GM21367 (cell line): Measurements from ENCODE around the gene TLE6.
"Not testable (repeated sequence)": the region's sequence is repeated elsewhere in the genome, so short reads cannot be mapped to it uniquely, and the experiment has no call there.

Experiments used
- ATAC-seq: cut with Tn5 transposase; IDR thresholded peaks from one replicate; pipeline ENCODE4 v1.9.1; 2021; ENCODE audit not compliant: unreplicated experiment

The TLE6 gene

DNA sequence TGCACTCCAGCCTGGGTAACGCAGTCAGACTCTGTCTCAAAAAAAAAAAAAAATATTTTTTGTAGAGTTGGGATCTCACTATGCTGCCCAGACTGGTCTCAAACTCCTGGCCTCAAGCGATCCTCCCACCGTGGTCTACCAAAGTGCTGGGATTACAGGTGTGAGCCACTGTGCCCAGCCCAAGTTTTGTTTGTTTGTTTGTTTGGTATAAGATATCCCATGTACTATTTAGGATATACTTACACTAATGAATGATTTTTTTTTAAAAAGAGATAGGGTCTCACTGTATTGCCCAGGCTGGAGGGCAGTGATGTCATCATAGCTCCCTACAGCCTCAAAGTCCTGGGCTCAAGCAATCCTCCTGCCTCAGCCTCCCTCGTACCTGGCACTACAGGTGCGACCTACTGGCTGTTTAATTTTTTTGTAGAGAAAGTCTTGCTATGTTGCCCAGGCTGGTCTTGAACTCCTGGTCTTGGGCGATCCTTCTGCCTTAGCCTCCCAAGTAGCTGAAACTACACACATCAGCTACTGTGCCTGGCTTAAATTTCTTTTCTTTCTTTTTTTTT is 24.0 kb downstream of the TLE6 start:
- ATAC-seq: no peak

DNA sequence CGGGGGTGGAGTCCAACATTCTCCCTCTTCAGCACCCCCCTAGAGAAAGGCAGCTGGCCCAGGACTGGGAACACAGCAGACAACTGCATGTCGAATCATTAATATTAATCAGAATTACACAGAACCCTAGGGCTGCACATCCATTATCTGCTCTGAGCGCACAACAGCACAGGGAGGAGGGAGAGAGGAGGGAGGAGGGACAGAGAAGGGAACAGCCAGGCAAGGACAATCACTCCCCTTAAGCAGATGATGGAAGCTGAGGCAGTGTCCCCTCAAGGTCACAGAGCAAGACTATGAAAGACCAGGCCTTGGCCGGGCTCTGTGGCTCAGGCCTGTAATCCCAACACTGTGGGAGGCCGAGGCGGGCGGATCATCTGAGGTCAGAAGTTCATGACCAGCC is 25.7 kb downstream of the TLE6 start:
- no peak for ATAC-seq

DNA sequence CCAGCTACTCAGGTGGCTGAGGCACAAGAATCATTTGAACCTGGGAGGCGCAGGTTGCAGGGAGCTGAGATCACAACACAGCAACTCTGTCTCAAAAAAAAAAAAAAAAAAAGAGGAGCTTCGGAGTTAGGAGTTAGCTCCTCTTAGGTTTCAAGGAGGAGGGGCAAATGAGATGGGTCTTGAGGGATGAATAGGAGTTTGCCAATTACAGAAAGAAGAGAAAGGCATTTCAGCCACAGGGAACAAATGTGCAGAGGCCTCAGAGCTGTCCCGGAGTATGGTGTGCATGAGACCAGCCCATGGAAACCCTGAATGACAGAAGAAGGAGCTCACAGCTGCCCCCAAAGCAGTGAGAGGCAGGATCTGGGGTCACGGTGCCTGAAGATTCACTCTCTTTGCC is 27.2 kb downstream of the TLE6 start:
- ATAC-seq: no peak

DNA sequence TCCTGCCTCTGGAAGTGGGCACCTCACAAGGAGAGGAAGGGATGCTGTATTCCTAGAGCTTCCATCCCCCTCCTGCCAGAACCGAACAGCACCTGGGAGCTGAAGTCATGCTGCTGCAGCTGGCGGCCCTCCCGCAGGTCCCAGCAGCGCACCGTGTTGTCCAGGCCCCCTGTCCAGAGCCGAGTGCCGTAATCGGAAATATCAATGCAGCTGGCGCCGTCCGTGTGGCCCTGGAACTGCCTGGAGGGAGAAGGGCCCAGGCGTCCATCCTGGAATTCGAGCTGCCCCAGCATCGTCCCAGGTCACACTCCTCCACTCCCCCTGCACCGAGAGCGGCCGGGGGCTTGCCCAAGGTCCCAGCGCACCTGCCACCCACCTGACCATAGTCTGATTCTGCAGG is 28.0 kb downstream of the TLE6 start:
- no peak for ATAC-seq

DNA sequence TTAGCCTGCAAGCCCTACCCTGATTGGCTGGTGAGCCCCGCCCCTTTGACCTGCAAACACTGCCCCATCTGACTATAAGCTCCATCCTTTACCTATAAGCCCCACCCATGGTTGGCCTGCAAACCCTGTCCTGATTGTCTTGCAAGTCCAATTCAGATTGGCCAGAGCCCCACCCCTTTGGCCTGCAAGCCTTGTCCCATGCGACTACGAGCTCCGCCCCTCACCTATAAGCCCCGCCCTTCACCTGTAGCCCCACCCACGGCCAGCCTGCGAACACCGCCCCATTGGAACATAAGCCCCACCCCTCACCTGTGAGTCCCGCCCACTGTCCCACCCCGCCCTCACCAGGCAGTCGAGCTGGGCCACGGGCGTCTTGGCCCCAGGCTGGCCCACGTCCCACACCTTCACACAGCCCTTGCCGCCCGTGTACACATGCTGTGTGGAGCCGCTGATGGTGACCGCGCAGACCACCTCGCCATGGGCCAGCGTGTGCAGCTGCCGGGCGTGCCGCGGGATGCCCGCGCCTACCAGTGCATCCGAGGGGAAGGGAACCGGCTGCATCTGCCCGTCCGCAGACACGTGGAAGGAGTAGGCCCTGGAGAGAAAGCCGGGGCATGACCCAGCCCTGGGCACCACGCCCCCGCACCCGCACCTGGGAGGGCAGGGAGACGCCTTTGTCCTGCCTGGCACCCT is 28.9 kb downstream of the TLE6 start:
- ATAC-seq: no peak

DNA sequence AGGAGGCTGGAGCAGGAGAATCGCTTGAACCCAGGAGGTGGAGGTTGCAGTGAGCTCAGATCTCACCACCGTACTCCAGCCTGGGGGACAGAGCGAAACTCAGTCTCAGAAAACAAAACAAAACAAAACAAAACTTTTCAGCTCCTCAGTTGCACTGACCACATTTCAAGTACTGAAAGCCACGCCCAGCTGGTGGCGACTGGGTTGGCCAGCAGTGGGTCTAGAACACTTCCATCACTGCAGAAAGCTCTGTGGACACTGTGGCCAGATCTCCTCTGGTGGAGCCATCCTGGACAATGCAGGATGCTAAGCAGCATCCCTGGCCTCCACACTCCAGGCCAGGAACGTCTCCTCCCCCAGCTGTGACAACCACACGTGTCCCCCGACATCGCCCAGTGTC is 30.6 kb downstream of the TLE6 start:
- no peak for ATAC-seq

DNA sequence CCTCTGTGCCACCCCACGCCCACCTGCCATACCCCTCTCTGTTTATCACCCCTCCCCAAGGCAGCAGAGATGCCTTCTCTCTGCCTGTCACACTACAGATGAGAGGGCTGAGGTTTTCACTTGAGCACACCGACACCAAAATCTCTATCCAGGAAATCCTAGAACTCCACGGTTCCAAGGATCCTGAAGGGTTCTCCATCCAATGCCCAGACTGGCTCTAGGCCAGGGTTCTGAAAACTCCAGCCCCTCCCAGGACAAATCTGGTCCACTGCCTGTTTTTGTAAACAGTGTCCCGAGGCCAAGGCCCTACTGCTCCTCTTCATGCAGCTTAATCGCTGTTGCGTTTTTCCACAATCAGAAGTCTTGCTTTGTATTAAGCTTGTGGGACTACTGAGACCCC is 31.6 kb downstream of the TLE6 start:
- no peak for ATAC-seq

DNA sequence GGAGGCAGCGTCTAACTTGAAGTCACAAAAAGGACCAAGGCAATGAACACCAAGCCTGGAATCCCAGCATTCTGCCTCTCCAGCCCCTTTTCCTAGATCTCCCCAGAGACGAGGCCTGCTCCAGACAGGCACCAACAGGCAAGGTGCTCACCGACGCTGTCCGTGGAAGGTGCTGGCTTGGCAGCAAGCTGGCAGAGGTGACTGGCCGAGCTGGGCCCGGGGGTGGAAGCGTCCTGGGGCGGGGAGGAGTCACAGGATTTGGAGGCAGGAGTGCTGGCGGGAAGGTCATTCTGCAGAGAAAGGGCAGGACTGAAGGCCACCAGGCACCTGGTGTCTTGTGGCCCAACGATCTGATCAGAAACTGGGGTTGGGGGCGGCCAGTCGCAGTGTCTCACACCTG is 33.5 kb downstream of the TLE6 start:
- no peak for ATAC-seq

DNA sequence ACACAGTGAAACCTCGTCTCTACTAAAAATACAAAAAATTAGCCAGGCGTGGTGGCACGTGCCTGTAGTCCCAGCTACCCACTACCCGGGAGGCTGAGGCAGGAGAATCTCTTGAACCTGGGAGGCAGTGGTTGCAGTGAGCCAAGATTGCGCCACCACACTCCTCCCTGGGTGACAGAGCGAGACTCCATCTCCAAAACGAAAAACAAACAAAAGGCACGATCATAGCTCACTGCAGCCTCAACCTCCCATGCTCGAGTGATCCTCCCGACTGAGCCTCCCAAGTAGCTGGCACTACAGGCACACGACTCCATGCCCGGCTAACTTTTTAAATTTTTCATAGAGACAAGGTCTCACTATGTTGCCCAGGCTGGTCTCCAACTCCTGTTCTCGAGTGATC is 34.7 kb downstream of the TLE6 start:
- ATAC-seq: not testable (repeated sequence)

DNA sequence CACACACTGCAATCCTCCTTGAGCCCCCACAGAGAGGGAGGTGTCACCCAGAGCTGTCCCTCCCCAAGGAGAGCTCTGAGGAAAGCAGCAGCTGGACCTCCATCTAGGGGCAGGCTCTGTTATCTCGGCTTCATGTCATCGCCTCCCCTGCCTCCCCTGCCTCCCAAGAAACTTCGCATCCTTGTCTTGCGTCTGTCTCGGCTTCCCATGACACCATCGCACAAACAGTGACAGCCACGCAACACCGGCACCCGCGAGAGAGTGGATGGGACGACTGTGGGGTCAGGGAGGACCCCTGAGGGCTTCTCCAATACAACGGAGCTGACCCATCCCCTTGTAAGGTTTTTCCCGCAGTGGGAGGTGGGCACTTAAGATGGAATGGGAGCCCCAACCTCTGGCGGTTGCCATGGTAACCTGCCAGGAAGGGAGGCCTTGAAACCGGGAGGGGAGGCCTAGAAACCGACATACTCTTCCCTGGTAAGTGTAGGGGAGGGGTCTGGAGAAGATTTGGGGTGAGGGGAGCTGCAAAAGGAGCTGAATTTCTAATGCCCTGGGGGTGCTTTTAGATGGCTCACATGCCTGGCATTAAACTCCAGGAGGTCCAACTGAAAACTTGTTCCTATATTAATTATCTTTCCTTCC is 35.4 kb downstream of the TLE6 start:
- ATAC-seq: no peak

DNA sequence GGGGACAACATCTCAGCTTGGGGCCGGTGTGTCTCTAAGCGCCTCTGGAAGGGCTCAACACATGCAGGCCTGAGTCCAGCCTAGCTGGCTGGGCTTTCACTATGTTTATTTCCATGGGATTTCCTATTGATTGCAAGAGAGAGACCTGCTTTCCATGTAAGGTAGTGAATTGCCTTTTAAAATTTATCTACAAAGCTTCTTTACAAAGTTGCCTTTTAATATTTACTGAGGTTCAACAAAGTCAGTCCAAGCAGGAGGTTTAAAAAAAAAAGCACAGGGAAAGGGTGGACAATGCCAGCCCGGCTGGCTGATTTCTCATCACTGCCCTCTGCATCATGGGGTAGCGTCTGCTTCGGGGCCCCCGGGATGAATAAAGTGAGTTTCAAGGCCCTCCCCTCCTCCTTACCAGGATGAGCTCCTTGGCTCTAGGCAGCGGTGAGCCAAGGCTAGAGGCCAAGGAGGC is 35.9 kb downstream of the TLE6 start:
- no peak for ATAC-seq

DNA sequence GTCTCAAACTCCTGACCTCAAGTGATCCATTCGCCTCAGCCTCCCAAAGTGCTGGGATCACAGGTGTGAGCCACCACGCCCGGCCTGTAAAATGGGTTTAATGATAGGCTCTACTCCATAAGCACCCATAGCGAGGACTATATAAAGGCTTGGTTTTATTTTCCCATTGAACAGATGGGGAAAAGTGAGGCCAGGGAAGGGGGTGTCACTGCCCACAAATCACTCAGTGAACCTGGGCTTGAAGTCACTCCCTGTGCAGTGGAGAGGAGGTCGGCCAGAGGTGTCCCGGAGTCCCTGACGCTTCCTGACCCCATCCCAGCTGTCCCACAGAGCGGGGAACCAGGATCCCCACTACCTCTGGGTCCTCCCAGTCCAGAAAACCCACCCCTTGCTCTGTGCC is 36.8 kb downstream of the TLE6 start:
- no peak for ATAC-seq

DNA sequence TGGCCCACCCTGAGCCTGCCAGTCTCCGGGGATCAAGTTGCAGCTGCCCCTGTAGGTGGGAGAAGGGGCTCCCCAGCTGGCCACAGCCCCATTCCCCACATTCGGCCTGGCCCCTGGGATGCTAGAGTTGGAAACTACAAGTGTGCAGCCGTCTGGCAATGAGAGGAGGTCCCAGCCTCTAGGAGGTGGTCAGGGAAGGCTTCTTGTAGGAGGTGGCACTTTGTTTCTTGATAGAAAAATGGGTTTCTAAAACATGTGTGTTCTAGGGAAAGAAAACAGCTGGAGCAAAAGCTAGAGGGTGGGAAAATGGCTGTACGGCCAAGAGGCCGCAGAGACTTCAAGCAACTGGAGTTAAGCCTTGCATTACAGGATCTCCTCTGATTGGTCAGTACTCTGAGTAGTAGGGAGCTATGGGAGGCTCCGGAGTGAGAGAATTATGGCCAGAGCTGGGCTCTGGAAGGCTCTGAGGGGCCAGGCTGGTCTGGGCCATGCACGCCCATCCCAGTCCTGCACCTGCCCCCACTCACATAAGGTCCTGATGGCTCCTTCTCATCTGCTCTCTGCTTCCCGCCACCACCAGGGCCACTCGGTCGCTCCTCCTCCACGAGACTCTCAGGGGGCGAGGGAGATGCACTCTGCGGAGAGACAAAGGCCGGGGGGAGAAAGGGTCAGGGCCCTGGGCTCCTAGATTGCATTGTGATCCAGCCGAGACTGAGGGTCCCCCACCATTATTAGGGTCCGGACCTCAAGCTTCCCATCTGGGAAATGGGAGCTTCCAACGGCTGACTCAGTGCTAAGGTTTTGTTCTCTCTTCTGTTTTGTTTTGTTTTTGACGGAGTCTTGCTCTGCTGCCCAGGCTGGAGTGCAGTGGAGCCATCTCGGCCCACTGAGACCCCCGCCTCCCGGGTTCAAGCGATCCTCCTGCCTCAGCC is 38.0 kb downstream of the TLE6 start:
- no peak for ATAC-seq

DNA sequence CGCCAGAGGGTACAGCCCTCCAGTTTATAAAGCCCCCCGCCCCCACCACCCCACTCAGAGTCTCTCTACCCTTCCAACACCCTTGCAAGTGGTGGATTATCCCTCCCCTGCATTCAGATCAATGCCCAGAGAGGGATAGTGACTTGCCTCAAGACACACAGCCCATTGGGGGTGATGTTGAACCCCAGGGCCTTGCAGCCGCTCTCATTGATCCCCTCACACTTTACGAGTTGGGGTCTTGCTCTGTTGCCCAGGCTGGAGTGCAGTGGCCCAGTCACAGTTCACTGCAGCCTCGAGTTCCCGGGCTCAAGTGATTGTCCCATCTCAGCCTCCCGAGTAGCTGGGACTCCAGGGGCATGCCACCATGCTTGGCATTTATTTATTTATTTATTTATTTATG is 40.6 kb downstream of the TLE6 start:
- ATAC-seq: no peak

DNA sequence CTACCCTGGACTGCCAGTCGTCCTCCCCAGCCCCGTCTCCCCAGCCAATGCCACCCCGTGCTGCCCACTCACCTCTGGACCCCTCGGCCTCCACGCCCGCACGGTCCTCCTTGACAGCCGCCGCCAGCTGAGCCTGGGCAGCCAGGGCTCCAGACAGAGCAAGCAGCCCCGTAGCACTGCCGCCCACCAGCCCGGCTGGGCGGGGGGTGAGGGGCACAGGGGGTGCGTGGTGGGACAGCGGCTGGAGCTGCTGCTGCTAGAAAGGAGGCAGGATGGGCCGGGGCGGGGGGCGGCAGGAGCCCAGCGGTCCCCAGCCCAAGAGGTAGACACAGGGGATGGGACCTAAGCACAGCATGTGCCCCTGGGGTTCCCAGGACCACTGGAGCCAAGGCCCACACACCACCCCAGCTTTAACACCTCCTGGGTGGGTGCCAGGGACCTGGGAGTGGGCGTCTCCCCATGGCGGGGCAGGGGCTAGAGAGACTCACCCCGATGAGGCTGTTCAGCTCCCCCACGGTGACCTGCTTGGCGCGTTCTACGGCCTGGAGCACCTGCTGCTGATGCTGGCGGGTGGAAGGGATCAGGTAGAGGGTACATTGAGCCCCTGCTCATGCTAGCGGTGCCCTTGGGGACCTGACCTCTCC is 42.0 kb downstream of the TLE6 start:
- no peak for ATAC-seq

DNA sequence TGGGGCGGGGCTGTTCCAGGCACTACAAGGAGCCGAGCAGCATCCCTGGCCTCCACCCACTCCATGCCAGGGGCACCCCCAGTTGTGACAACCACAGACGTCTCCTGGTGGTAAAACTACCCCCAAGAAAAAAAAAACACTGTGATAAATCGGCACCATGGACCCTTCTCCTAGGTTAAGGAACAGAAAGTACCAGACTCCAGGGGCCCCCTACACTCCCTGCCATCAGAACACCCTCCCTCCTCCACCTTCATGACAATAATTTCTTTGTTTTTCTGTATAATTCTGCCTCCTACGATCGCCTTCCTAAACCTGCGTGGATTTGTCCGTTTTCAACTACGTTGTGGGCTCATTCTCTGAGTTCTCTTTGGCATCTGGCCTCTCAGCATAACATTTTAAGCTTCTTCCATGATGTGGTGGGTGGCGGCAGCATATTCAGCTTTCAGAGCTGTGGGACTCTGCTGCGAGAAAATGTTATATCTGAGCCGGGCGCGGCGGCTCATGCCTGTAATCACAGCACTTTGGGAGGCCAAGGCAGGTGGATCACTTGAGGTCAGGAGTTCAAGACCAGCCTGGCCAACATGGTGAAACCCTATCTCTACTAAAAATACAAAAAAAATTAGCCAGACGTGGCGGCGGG is 43.1 kb downstream of the TLE6 start:
- no peak for ATAC-seq

DNA sequence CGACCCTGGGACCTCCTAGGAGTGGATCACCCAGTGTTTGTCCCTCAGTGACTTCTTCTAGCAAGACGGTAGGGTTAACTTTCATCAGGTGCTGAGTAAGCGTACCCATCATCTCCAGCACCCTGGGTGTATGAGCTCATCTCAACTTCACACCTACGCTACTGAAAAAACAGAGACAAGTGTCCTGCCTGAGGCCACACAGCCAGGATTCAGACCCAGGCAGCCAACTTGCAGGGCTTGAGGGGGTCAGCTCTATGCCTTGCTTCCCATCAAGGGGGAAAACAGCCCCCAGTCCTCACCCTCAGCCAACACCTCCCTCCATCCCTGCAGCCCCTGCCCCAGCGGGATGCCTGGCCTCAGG is 47.1 kb downstream of the TLE6 start:
- no peak for ATAC-seq

DNA sequence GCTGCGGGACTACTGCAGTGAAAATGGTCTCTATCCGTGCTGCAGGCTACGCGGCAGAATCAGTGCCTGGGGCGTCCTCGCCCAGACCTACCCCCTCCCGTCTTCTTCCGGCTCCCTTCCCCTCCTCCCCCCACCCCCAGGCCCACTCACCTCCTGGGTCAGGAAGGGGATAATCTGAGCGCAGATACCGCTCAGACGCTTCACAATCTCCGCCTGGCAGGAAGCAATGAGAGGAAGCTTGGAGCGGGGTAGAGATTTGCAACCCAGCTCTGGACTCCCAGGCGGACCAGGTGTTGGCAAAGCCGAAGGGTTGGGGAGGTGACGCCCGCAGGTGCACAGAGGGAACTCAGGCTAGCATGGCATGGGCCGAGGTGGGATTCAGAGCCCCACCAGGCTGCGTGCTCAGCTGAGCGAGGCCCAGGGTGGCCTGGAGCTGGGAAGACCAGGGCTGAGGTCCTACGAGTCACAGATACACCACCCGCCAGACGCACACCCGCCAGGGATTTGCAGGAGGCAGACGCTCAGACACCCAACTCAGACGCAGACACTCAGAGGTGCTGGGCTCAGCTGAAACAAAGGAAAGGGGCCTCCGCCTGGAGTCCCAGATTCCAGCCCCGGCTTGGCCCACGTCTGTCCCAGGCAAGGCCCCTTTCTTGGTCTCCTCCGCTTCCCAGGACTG is 47.6 kb downstream of the TLE6 start:
- no peak for ATAC-seq

DNA sequence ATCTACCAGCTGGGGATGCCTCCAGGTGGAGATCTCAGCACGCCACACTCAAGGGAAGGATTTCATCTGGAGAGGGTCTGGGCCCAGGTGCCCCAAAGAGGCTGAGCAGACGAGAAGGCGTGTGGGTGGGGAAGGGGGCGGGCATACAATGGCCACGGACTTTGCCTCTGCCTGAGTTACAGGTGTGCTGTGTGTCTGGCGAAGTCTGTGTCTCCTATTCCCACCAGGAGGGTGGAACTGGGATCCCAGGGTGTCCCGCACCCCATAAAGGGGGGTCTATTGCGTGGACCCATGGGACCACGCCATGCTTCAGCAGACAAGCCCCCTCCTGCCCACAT is 48.2 kb downstream of the TLE6 start:
- no peak for ATAC-seq

DNA sequence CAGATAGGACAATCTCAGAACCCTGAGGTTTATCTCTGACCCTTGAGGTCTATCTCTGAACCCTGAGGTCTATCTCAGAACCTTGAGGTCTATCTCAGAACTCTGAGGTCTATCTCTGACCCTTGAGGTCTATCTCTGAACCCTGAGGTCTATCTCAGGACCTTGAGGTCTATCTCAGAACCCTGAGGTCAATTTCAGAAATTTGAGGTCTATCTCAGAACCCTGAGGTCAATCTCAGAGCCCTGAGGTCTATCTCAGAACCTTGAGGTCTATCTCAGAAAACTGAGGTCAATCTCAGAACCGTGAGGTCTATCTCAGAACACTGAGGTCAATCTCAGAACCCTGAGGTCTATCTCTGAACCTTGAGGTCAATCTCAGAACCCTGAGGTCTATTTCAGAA is 49.4 kb downstream of the TLE6 start:
- no peak for ATAC-seq
